Measurements from ENCODE around the gene ANKMY1.

The ANKMY1 gene

GRCh38 chr2:240472078-240472790, 85.6 kb downstream of the ANKMY1 start:
- no peak for DNase-seq (ENCODE audit: low read depth)

DNA sequence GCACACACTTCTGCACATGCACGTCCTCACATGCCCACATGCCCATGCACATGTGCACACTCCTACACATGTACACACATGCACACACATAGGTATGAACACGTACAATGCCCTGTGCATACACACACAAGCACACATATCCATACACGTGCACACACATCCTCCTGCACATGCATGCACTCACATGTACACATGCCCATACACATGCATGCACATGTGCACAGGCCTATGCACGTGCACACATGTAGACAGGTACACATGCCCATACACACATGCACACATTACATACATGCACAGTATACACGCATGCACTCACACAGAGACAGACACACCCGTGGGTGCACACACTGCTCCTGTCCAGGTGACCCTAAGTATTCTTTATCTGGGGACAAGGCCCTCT, 88.0 kb downstream of the ANKMY1 start:
- DNase-seq (ENCODE audit: low read depth) = no peak

GRCh38 chr2:240469239-240469636, 88.5 kb downstream of the ANKMY1 start:
- no peak for DNase-seq (ENCODE audit: low read depth)

DNA sequence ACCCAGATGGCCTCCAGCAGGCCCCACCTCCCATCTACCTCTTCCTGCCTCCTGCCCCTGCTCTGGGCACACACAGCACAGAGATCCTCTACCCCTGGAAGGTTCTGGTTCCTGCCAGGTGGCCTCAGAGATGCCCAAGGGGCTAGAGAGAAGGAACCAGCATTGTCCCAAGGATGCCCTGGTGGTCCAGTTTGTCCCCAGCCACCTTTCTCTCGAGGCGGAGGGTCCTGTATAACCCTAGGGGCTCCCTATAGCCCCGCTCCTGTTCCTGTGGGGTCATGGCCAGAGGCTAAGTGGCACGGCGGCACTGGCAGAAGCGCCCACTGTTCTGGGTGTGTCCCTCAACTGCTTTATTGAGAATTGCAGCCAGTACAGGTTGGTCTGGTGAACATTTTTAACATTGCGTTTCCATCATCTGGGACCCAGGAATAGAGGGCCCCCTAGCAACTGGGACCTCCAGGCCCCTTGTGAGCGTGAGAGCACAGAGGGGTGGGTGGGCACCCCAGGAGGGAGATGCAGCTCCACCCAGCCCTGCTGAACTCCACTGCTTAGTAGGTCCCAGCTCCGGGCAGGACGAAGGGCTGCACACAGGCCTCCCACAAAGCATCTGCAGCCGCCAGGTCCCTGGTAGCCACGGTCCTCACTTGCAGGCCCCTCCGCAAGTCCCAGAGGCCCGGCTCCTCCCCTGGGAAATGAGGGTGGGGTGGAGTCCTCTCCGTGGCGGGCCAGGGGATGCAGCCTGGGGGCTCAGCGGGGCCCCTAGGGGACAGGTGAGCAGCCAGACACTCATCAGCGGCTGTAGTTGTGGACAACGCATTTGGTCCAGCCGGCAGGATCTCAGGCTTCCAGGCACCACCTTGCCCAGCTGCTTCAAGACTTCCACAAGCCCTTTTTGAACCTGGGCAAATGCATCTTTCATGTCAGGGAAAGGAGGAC, 89.2 kb downstream of the ANKMY1 start:
- DNase-seq (ENCODE audit: low read depth) = no peak

GRCh38 chr2:240467659-240468302, 90.0 kb downstream of the ANKMY1 start:
- no peak for DNase-seq (ENCODE audit: low read depth)

GRCh38 chr2:240467149-240467642, 90.6 kb downstream of the ANKMY1 start:
- DNase-seq (ENCODE audit: low read depth) = no peak

DNA sequence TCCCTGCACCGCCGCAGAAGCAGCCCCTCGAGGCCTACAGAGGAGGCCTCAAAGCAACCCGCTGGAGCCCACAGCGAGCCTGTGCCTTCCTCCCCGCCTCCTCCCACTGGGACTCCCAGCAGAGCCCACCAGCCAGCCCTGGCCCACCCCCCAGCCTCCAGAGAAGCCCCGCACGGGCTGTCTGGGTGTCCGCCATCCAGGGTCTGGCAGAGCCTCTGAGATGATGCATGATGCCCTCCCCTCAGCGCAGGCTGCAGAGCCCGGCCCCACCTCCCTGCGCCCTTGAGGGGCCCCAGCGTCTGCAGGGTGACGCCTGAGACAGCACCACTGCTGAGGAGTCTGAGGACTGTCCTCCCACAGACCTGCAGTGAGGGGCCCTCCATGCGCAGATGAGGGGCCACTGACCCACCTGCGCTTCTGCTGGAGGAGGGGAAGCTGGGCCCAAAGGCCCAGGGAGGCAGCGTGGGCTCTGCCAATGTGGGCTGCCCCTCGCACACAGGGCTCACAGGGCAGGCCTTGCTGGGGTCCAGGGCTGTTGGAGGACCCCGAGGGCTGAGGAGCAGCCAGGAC, 91.1 kb downstream of the ANKMY1 start:
- no peak for DNase-seq (ENCODE audit: low read depth)

DNA sequence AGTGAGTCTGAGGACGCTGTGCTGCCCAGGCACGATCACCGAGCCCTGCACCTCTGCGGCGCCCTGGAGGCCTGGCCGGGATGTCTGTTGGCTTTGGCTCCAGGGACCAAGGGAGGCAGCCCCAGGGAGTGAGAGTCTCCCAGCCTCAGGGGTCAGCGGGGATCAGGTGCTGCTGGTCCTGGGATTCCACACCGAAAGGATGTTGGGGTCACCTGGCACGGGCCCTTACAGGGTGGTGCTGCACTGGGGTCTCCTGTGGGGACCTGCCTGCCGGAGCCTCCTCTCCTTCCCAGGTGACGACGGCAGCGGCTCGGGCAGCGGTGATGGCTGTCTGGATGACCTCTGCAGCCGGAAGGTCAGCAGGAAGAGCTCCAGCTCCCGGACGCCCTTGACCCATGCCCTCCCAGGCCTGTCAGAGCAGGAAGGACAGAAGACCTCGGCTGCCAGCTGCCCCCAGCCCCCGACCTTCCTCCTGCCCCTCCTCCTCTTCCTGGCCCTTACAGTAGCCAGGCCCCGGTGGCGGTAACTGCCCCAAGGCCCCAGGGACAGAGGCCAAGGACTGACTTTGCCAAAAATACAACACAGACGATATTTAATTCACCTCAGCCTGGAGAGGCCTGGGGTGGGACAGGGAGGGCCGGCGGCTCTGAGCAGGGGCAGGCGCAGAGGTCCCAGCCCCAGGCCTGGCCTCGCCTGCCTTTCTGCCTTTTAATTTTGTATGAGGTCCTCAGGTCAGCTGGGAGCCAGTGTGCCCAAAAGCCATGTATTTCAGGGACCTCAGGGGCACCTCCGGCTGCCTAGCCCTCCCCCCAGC, 91.8 kb downstream of the ANKMY1 start:
- no peak for DNase-seq (ENCODE audit: low read depth)

GRCh38 chr2:240465268-240465764, 92.5 kb downstream of the ANKMY1 start:
- no peak for DNase-seq (ENCODE audit: low read depth)

DNA sequence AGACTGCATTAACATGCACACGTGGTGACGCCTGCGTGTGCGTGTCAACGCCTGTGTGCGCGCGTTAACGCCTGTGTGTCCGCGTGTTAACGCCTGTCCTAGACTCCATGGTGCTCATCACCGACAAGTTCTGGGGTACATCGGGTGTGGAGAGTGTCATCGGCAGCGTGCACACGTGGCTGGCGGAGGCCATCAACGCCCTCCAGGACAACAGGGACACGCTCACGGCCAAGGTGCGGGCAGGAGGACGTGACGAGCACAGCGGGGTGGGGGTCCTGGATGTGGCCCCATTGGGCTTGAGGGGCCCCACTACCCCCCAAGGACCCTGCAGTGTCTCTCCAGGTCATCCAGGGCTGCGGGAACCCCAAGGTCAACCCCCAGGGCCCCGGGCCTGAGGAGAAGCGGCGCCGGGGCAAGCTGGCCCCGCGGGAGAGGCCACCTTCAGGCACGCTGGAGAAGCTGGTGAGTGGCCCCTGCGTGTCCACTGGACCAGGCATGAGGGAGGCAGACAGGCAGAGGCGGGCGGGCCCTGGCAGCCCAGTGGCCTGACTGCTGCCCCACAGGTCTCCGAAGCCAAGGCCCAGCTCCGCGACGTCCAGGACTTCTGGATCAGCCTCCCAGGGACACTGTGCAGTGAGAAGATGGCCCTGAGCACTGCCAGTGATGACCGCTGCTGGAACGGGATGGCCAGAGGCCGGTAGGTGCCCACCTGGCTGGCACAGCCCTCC, 93.1 kb downstream of the ANKMY1 start:
- DNase-seq (ENCODE audit: low read depth) = no peak

GRCh38 chr2:240463866-240464481, 93.8 kb downstream of the ANKMY1 start:
- DNase-seq (ENCODE audit: low read depth) = no peak

DNA sequence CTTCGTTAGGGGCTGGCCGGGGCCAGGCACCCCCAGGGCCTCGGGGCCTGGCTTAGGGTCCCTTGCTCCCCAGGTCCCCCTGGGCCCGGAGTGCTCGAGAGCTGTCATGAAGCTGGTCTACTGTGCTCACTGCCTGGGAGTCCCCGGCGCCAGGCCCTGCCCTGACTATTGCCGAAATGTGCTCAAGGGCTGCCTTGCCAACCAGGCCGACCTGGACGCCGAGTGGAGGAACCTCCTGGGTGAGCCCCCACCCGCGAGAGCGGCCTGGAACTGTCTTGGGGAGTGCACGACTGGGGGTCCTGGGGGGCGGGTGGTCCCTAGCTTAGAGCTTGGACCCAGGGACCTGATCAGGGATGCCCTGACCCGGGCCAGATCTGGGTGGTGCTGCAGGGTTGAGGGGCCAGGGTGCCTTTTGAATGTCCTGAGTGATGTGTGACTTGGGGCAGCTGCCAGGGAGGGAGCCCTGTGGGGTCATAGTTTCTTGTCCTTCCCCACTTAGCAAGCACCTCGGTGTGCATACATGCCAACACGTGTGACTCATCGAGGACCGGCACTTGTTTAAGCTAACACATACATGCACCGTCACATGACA, 94.4 kb downstream of the ANKMY1 start:
- no peak for DNase-seq (ENCODE audit: low read depth)

DNA sequence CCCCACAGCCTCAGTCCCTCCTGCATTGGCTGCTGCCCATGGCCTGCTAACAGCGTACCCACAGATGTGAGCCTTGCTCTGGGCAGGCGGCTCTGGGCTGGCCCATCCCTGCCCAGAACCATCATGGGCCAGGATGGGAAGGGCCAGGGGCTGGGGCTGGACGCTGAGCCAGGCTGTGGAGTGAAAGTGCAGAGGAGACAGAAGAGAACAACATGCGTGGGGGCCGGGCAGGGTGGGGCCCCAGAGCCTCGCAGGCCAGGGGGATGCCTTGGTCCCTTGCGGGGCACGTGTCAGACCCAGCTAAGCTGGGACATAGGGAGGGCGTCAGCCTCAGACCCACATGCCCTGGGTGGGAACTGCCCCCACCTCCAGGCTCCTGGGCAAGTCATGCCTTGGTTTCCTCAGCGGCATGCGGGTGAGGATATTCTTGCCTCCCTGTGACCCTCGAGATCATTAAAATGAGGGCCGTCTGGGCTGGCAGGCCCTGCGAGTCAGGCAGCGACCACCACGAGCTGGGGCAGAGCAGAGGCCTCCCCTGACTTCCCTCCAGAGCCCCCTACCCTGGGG, 95.0 kb downstream of the ANKMY1 start:
- DNase-seq (ENCODE audit: low read depth) = no peak

- DNase-seq (ENCODE audit: low read depth) = no peak
These were observed 95.6 kb downstream of the ANKMY1 start for GRCh38 chr2:240462073-240462706.

- DNase-seq (ENCODE audit: low read depth) = no peak
These were observed 96.2 kb downstream of the ANKMY1 start for GRCh38 chr2:240461471-240462072.

DNA sequence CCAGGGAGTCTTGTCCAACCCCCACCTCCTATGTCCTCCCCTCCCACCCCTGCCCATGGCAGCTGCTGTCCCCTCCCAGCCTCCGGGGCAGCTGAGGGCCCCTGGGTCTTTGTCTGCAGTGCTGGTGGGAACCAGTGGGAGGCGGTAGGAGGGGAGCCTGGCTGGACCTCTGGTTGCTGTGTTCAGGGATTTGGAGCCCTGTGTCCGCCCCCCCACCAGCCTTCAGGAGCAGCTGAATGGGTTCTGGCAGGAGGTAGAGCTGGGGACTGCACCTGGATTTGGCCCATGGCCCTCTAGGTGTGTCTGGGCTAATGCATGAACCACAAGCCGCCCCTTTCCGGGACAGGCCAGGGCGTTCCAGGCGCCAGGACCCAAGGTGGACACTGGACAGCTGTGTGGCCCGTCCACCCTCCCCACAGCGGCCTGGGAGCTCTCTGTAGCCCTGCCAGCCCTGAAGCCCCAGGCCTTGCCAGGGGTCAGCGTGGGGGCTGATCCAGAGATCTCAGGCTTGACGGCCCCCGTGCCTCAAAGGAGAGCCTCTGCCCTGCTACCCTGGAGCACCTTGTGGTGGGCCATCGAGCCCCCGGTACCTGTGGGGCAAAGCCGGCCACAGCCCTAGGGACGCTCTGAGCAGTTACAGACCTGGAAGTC, 96.9 kb downstream of the ANKMY1 start:
- no peak for DNase-seq (ENCODE audit: low read depth)

DNA sequence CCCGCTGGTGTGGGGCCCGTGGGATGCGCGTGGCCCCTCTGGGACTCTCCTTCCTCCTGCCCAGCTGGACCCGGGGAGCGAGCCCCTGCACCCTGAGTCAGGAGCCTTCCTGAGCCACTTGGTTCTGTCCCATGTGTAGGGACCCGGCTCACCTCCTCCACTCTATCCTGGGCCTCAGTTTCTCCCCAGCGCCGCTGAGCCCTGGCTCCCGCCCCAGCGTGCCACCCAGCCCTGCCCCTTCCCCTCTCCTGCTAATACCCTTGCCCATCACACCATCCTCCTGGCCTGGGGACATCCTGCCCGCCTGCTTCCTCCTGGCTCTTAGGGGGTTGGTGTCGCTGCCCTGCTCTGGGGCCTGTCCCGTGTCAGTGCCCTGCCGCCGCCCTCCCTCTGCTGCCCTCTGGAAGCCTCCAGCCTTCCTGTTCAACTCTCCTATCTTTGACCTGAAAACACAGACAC, 97.5 kb downstream of the ANKMY1 start:
- no peak for DNase-seq (ENCODE audit: low read depth)

Data from stimulated activated CD8-positive, alpha-beta memory T cell treated with anti-CD3 and anti-CD28 coated beads, Interleukin-7, amount 100 ng/mL, for 24 hours (primary cell).